NCI-H69 (cell line): ENCODE measurements around the gene GNAO1.

ENCODE experiments used
- DNase-seq: peaks from one replicate; lab custom pipeline; 2025; lab: John Stamatoyannopoulos, UW

Gene GNAO1

DNA sequence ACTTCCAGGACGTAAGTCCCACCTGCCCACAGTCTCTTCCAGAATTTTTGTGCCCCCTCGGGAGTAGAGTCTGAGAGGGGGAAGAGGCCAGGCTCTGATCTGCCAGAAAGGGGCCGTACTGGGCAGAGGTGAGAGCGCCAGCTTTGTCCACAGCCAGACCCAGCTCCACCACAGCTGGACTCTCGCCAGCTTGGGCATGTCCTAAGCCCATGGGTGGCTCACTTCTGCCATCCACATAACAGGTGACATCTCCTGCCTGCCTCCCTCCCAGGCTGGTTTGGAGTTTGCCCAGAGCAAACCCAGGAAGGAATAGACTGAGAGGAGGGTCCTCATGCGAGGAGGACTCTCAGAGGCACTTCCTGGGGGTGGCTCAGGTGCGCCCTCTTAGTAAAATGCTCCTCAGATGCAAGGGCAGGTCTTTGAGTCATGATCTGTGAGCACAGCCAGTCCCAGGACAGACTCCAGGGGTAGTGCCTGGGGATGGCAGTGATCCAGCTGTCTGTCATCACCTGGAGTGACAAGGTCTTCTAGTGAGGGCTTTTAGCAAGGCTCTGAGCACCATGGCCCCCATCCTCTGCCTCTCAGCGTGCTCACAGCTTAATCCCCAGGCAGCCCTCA, 144.9 kb downstream of the GNAO1 start:
- DNase-seq: no peak

DNA sequence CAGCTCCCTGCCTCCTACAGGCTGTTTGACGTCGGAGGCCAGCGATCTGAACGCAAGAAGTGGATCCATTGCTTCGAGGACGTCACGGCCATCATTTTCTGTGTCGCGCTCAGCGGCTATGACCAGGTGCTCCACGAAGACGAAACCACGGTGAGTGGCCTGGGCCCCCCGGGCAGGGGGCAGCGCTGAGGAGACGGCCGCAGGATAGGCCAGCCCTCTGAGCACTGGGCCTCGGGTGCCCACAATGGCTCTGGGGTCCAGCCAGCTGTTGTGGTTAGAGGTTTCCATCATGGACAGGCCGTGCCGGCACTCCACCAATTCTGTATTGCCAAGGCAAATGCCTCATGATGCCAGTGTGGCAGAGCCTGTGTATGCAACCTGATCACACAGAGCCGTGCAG, 145.4 kb downstream of the GNAO1 start:
- DNase-seq: no peak

DNA sequence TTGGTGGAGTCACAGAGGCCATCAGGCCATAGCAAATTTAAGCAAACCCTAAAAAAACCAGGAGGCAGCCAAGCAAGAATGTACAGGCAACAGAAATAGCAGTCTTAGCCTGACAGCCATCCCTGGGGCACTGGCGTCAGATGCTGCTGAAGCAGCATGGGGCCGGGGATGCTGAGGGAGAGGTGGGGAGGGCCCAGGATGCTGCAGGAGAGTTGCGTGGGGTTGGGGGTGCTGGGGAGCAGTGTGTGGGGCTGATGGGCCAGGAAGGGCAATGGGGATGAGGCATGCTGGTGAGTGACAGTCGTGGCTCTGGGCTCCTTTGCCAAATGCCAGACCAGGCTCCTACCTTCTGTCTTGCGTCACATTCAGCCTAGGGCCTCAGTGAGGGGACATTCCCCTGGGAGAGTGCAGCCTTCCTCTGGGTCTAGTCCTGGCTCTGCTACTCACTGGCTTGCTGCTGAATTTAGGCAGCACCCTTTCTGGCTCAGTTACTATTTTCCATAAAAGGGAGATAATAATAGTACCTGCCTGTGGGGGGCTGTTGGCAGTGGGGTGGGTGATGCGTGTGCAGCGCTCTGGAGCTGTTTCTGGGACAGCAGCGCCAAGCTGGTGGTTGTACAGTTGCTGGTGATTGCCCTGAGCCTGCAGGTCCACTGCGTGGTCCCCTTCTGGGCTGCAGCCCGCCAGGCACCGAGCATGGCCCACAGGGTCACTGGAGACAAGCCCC, 146.0 kb downstream of the GNAO1 start:
- DNase-seq: no peak

DNA sequence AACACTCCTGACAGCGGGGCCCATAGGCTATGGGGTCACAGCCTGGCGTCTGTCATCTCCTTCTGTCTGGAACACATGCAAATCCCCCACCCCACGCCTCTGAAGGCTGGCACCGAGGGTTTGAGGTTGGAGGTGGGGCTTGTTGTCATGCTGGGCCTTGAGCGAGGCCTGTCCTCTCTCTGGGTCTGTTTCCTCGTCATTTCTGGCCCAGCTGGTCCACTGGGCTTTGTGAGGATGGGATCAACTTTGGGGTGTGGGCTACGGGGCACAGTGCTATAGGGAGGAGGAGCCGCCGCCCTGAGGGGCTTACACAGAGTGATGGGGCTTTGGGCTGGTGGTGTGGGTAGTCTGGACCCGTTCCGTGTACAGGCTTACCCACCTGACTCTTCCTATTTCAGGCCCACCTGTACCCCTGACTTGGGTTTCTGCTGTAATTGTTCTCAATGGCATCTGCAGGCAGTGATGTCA, 146.6 kb downstream of the GNAO1 start:
- DNase-seq: no peak

DNA sequence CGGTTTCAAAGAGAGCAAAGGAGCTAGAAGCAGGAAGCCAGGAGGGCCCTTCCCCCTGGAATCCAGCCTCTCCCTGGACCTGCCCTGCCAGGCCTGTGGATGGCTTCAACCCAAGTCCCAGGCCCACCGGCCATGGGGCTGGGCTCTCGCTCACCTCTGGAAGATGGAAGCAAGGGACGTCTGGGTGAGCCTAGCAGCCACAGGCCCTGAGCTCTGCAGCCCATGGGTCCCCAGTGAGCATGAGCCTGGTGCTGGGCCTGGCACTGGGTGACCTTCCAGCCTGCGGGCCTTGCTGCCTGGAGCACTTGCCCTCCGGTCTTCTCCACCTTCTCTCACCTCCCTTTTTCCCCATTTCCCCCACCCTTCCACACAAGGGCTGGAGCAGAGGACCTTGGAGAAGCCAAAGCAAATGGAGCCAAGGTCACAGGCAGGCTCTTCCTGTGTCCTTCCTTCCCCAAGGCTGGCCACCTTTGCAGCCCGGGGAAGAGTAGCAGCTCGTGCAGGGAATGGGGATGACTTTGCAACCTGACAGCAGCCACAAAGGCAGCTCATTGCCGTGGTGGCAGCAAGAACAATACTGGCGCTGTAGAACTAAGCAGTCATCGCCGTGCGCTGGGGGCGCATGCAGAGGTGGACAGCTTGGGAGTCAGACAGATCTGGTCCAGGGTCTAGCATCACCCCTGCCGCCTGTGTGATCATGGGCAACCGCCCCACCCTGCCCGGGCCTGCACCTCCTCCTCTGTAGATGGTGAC, 147.5 kb downstream of the GNAO1 start:
- no peak for DNase-seq

DNA sequence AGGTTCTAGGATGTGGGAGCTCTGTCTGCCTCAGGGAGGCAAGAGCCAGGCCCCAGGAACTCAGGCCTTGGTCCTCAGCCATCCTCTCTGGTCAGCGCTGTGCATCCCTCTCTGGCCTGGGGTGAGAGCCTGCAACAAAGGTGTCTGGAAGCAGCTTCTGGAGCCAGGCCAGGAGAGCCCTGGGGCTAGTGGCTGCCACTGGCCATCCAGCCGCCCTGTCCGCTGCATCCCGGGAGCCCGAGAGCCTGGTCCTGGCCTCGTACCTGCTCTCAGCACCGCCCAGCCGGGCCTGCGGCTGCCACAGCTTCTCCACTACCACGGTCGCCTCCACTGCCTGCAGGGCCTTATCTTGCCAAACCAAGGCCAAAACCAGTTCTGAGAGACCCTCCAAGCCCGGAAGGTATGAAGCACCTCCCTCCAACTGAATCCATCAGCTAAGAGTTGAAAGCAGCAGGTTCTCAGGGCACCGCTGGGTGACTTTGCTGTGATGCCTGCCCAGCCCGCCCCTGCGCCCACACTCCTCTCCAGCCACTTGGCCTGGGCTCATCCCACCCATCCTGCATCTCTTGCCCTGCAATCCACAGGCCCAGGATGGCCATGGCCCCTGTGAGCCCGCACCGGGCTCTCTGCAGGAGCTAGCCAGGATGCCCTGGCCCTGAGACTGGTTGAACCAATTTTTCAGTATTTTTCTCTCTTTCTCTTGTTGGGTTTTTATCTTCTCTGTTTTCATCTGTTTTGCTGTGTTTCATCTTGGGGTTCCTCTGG, 148.3 kb downstream of the GNAO1 start:
- DNase-seq: no peak

DNA sequence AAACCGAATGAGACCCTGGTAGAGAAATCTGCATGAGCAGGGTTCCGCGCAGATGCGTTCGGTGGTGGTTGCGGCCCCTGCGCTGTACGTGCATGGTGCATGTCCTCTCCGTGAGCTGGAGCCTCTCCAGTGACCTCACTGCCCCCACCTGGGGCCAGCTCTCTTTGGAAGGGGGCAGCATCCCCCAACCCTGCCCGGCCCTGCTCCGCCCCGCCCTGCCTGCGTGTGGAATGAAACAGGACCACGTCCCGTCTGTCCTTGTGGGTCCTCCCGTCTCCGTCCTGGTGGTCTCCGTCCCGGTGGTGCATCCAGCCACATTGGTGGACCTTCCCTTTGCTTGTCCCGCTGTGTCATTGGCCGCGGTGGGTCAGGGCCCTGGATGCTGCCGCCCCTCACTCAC, 149.1 kb downstream of the GNAO1 start:
- no peak for DNase-seq

DNA sequence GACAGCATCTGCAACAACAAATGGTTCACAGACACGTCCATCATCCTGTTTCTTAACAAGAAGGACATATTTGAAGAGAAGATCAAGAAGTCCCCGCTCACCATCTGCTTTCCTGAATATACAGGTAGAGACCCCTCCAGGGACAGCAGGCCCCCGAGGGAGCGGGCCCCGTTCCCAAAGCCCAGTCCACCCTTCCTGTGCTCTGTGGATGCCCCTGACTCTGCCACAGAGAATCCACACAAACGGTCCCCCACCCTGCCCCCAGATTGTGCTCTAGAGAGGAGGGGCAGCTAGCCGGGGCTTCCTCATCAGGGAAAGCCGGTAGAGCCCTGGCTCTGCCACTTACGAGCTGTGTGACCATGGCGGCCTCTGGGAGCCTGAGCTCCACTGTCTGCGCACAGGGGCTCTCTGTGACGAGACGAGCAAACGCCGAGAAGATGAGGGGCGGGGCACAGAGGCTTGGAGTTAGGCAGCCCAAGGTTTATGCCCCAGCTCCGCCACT, 149.6 kb downstream of the GNAO1 start:
- DNase-seq: no peak

DNA sequence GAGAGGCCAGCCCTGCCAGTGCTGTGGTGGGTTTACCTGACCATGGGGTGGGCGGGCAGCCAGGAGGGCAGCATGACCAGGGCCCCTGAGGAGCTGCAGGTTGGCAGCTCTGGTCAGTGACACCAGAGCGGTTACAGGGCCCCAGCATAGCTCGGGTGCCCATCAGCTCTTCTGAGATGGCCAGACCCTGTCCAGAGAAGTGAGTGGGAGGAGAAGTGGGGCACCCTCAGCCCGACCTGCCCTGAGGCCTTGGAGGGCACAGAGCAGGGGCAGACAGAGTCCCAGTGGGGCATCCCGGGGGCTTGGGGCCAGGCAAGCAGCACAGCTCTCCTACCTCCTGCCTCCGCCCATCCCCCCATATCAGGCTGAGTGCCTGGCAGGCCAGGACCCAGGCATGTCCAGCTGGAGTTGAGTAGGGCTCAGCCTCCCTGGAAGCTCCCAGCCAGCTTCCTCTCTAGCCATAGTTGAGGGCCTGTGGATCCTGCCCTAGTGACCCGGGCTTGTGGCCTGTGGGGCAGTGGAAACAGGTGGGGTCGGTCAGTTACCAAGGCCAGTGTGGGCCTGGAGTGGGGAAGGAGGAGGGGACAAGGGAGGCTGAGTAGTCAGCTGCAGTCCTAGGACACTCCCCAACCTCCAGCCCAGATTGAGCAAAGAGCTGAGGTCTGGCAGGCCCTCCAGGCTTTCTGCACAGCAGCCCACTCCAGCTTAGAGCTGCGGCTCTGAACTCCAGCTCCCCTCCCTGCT, 150.5 kb downstream of the GNAO1 start:
- DNase-seq: no peak

DNA sequence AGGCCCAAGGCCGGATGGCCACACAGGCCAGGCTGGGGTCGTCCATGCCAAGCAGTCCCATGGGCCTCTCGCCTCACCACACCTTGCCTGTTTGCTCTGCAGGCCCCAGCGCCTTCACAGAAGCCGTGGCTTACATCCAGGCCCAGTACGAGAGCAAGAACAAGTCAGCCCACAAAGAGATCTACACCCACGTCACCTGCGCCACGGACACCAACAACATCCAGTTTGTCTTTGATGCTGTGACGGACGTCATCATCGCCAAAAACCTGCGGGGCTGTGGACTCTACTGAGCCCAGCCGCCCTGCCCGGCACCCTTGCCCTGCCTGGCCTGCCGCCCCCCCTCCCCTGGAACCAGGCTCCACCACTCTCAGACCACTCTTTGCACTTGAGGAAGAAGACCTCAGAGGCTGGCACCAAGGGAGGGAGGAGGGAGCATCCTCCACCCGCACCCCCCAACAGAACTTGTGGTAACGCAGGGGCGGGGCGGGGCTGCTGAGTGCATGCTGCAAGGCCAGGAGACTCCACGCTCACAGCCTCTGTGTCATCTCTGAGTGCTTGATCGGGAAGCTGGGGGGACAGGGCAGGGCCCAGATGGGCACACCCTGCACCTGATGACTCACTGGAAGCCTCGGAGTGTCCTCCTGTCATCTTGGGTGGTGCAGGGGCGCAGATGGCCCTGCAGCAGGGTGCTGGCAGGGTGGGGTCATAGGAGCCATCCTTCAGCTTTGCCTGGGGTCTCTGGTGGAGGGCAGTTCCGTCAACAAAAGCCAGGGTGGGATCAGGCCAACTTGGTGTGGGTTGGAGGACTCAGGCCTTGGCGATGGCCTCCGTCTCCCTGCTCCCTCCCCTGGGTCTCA, 152.6 kb downstream of the GNAO1 start:
- DNase-seq: no peak

DNA sequence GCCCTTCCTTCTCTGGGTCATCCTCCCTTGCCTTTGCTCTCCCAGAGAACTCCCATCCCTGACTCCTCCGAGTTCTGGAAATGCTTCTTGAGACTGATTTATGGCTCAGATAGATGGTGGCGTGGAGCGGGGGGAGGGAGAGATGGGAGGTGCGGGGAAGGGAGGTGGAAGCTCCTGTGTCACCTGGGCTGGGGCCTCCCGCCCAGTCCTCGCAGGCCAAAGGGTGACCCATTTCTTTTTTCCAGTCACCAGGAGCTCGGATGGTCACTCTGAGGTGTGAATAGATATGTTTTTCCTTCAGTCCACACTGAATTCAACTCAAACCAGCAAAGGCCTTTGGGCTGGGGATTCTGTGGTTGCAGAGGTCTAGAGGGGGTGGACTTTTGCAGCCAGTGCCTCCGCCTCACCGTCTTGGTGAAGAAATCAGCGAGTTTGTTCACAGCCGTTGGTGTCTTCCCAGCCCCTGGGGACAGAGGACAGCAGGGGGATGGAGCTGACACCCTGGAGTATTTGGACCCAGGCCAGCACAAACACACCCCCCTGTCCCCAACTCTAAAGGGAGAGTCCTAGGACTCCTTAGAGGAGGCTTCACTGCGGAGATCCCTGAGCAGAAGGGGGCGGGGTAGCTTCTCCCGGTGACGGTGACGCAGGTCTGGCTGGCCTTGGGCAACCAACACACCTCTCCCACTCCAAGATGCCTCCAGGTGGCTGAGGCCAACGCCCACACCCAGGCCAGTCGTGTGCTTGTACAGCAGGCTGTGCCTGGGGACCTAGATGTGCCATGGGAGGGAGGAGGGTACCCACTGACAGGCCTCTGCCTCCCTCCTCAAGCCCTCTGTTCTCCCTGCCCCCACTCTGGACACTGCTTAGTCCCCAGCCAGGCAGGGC, 153.5 kb downstream of the GNAO1 start:
- no peak for DNase-seq

DNA sequence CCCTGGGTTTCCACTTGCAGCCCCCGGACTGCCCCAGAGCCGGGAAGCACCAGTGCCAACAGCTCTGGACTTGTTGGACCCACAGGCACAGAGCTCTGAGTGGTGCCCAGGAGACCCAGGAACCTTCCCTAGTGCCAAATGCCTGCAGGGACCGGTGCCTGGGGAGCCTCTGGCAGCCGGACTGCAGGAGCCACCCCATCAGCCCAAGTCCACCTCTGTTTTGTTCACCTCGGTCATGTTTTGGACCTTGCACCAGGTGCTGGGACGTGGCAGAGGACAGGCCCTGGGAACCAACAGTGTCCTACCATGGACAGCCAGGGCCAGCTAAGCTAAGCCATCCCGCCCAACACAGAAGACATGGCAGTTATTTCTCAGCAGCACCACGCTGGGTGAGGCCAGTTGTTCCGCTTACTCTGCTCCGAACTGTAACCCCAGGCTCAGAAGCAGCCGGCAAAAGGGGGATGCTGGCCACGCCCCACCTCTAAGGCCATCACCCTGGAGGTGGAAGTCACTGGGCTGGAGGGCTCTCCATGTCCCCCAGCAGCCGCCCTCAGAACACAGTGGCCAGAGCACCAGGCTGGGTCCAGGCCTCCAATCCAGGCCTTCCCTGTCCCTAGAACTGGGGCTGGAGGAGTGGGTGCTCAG, 154.2 kb downstream of the GNAO1 start:
- DNase-seq: no peak

DNA sequence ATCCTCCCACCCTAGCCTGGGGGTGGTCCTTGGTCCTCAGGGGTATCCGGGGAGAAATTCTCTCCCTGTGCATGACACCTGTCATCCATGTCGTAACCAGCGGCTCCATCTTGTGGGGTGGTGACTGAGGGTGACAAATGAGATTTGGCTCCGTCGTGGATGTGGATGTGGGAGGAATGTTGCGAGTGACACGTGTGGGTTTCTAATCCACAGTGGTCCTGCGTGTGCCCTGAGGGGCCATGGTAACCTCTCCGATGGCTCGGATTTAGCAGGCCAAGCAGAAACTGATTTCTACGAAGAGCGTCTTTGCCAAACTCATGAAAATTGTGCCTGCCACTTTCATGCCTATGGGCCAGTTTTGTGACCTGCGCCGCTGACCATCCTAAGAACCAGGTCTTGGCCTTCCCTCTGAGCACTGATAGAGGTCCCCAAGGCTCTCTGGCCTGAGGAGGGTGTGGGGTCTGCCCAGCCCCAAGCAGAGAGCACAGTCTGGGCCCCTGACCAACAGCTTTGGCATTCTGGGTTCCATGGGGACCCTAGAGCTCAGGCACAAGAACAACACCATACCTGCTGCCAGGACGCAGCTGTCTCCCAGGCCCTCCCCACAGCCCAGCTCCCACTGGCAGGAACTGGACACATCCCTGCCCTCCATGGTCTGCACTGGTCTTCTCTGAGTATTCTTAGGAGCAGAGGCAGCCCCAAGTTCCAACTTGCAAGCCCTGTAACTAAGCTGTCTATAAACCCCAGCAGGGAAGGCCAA, 155.0 kb downstream of the GNAO1 start:
- no peak for DNase-seq

DNA sequence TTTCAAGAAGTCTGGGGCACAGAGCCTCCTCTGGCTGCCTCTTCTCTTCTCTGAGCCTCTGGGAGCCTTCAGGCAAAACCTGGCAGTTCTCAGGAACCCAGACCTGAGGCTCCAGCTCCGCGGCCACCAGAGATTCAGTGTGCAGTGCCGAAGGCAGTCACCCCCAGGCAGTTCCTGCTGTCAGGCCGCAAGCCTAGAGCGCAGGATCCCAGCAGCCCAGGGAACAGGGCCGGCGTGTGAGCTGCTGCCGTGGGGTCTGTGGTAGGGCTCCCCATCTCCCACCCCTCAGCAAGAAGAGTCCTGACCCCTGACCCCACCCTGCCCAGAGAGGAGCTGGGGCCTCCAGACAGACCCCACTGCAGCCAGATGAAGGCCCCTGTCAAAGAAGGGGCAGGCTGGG, 155.9 kb downstream of the GNAO1 start:
- no peak for DNase-seq

DNA sequence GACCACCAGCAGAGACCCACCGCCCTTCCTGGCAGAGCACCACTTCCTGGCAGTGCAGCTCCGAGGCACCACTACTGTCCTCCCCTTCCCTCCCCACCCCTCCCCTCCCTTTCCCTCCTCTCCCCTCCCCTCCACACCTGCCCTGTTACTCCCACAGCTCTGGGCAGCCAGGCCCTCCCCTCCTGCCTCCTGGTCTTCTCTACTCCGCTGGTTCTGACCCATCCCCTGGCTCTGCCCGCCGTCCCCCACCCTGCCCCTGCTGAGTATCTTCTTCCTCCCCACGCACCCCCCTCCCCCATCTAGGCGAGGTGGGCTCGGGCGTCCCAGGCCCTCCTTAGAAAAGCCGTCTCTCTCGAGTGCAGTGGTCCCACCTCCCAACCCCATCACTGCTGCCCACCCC, 156.4 kb downstream of the GNAO1 start:
- DNase-seq: no peak

DNA sequence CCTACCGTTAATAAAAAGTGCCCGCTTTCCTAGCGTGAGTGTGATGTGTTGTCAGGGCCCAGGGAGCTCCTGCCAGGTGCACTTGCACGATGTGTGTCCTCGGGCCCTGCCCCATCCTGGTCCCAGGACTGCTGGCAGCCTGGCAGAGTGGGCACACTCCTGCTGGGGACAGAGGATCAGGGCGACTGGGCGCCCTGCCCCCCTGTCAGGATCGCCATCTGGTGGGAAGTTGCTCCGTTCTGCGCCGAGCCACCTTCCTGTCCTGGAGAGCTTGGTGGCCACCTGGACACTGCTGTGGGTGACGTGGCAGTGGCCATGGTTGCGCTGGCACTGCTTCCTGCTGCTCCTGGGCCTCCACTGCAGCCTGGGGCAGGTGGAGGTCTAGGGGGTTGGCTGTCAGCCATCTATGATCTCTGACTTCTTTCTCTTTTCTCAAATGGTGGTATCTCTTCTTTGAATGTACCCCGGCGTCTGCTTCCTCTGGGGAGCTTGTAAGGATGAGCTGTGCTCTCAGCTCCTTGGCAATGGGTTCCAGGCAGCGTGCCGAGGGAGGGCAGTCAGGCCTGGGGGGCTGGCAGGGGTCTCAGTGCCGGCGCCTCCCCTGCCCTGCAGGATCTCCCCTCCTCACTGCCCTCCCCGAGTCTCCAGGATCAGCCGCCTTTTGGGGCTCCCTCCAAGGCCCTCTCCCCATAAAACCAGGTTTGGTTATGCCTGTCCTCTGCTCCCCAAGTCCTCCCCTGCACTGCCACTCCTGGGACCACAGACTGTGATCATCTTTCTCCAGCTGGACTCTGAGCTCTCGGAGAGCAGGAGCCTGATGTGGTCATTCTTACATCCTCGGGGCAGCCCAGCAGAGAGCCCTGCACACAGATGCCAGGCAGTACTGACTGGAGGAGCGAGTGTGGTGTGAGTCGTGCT, 157.1 kb downstream of the GNAO1 start:
- no peak for DNase-seq

DNA sequence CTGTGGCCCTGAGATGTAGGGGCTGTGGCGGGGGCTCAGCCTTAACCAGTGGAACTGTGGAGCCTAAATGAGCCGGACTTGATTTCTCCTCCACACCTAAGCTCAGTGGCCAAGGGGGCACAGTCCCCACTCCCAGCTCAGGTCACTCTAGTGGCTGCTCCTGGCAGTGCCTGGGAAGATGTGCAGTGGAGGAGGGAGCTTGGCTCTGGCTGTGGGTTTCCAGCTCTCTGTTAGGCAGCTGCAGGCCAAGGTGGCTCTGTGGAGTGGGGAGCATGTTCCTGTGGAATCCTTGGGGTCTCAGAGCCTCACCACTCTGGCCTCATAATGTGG, 157.8 kb downstream of the GNAO1 start:
- no peak for DNase-seq
